ENCODE data around the gene FGF21.

The FGF21 gene

GRCh38 chr19:48741129-48741999 lies 14.0 kb upstream of the FGF21 start:
- H3K4me3 ChIP-seq (ENCODE audit: low read depth, low read length) = no peak overlapping the region
- no peak for TF ChIP-seq CTCF (IDR thresholded peaks at IDR 0.05; ENCODE audit: low read depth, low read length)

GRCh38 chr19:48742096-48742495 lies 13.2 kb upstream of the FGF21 start:
- no peak for TF ChIP-seq CTCF (IDR thresholded peaks at IDR 0.05; ENCODE audit: low read depth, low read length)
- H3K4me3 ChIP-seq (ENCODE audit: low read depth, low read length) = no peak overlapping the region

GRCh38 chr19:48745208-48745995 lies 9.9 kb upstream of the FGF21 start:
- no peak overlapping the region for H3K4me3 ChIP-seq (ENCODE audit: low read depth, low read length)

GRCh38 chr19:48746110-48746509 lies 9.2 kb upstream of the FGF21 start:
- H3K4me3 ChIP-seq (ENCODE audit: low read depth, low read length) = no peak overlapping the region

More at GRCh38 chr19:48745208-48745995, 9.9 kb upstream of the FGF21 start:
- TF ChIP-seq CTCF (IDR thresholded peaks at IDR 0.05; ENCODE audit: low read depth, low read length) = no peak

GRCh38 chr19:48746738-48747575 lies 8.4 kb upstream of the FGF21 start, which contains the start of gene IZUMO1:
TSS of gene IZUMO1 (minus strand) at chr19:48746909. CDS start at chr19:48745859, 1,050 bp downstream.
- H3K4me3 ChIP-seq (ENCODE audit: low read depth, low read length) = peak within 1 kb of the TSS; percentile 60
- TF ChIP-seq CTCF (IDR thresholded peaks at IDR 0.05; ENCODE audit: low read depth, low read length) = no peak

More at GRCh38 chr19:48746110-48746509, 9.2 kb upstream of the FGF21 start:
- no peak for TF ChIP-seq CTCF (IDR thresholded peaks at IDR 0.05; ENCODE audit: low read depth, low read length)

- TF ChIP-seq CTCF (IDR thresholded peaks at IDR 0.05; ENCODE audit: low read depth, low read length) = no peak
- no peak overlapping the region for H3K4me3 ChIP-seq (ENCODE audit: low read depth, low read length)
Measured at GRCh38 chr19:48749571-48750198, 5.6 kb upstream of the FGF21 start.

Data from WI38 (cell line).